HCT116 (cell line): ENCODE results near the gene RSRC1. TPM values are rescaled to one million over a fixed set of nuclear protein-coding genes. Genes with fewer than 3 reads are reported as not detected.
A peak's percentile ranks its signal among the peaks of the same experiment; 100 is the strongest.

Experiments
- ATAC-seq: fragments of 200-7000 bp; cut with Tn5 transposase; 2 replicates; pipeline ENCODE4 v1.9.1; 2020; ENCODE audit warnings: mild to moderate bottlenecking, moderate library complexity
- BruUV-seq: library from RNA; stranded (reverse); fragments of 400-500 nt; replicated peaks from 2 replicates; lab custom pipeline; 2021; lab: Mats Ljungman, UMichigan
- CTCF ChIA-PET: fragments of 300-600 bp; sonication (Branson Sonifier 250); formaldehyde crosslinking; loops from one replicate; lab custom pipeline; 2021; ENCODE audit warnings: antibody characterized with exemption; lab: Charles Lee
- POLR2A ChIA-PET: fragments of 300-600, 350-600 bp; sonication (Branson Sonifier 250); formaldehyde crosslinking; loops from one replicate; lab custom pipeline; 2021; ENCODE audit warnings: antibody characterized with exemption; lab: Charles Lee
- RAD21 ChIA-PET, 2 experiments: fragments of 300-600 bp; sonication (Branson Sonifier 250); formaldehyde crosslinking; loops; one replicate each; lab custom pipeline; 2023; ENCODE audit warnings: low total read pairs in 2 of 2; ENCODE audit not compliant: uncharacterized antibody in 2 of 2, unreplicated experiment in 2 of 2, low non-redundant PET in 1 of 2; lab: Charles Lee
- DNase-seq: peaks from one replicate; pipeline ENCODE4 v3.0.0-alpha.2; 2010; ENCODE audit warnings: low read depth, low spot score
- H2AFZ ChIP-seq: fragments of 200-600 bp; shearing (Covaris generic), sonication (generic); 2 replicates; pipeline ENCODE4 v1.6.1; 2017; ENCODE audit warnings: low read depth, mixed run types, mixed read lengths, antibody characterized with exemption, low read length; ENCODE audit not compliant: poor library complexity, severe bottlenecking
- H3K27ac ChIP-seq: 2 replicates; pipeline ENCODE4 v1.5.1; 2012; ENCODE audit warnings: low read depth, low read length
- H3K27me3 ChIP-seq: fragments of 200-600 bp; sonication (generic); 2 replicates; pipeline ENCODE4 v1.6.1; 2016; ENCODE audit warnings: mixed run types, low read length, mixed read lengths; ENCODE audit not compliant: insufficient read depth
- H3K36me3 ChIP-seq, 2 experiments: fragments of 200-500 bp in 1 of 2; fragments of 200-600 bp in 1 of 2; sonication (Bioruptor generic) in 1 of 2; sonication (generic) in 1 of 2; 2 replicates each; pipeline versions ENCODE4 v1.5.1 to v1.6.1; 2014 to 2016; ENCODE audit warnings: low read length in 2 of 2, inconsistent platforms in 1 of 2, mixed read lengths in 1 of 2, mixed run types in 1 of 2; ENCODE audit not compliant: insufficient read depth in 2 of 2, control insufficient read depth in 1 of 2
- H3K4me1 ChIP-seq, 2 experiments: fragments of 200-600 bp in 1 of 2; sonication (generic) in 1 of 2; 2 replicates each; pipeline versions ENCODE4 v1.5.1 to v1.6.1; 2012 to 2017; ENCODE audit warnings: low read length in 2 of 2, inconsistent platforms in 1 of 2, mild to moderate bottlenecking in 1 of 2, mixed read lengths in 1 of 2, mixed run types in 1 of 2, moderate library complexity in 1 of 2; ENCODE audit not compliant: insufficient read depth in 2 of 2, control insufficient read depth in 1 of 2
- H3K4me2 ChIP-seq: fragments of 200-600 bp; sonication (generic); 2 replicates; pipeline ENCODE4 v1.6.1; 2017; ENCODE audit warnings: mixed run types, low read length, mixed read lengths
- H3K4me3 ChIP-seq, 2 experiments: fragments of 200-600 bp in 1 of 2; sonication (generic) in 1 of 2; replicated peaks in 1 of 2; 2 replicates each; pipeline ENCODE4 v1.5.1; 2011 to 2016; ENCODE audit warnings: low read length in 2 of 2, control low read depth in 1 of 2, low read depth in 1 of 2, mild to moderate bottlenecking in 1 of 2, mixed read lengths in 1 of 2, mixed run types in 1 of 2
- H3K79me2 ChIP-seq: fragments of 200-600 bp; sonication (generic); 2 replicates; pipeline ENCODE4 v1.6.1; 2017; ENCODE audit warnings: mild to moderate bottlenecking, mixed run types, low read length, moderate library complexity, mixed read lengths; ENCODE audit not compliant: insufficient read depth
- H3K9ac ChIP-seq: fragments of 200-600 bp; sonication (generic); 2 replicates; pipeline ENCODE4 v1.6.1; 2016; ENCODE audit warnings: low read length, mixed read lengths
- H3K9me2 ChIP-seq: fragments of 200-600 bp; sonication (generic), shearing (Covaris generic); 2 replicates; pipeline ENCODE4 v1.6.1; 2017; ENCODE audit warnings: mixed run types, mild to moderate bottlenecking, moderate library complexity; ENCODE audit not compliant: insufficient read depth
- H3K9me3 ChIP-seq, 2 experiments: fragments of 200-500 bp in 1 of 2; fragments of 200-600 bp in 1 of 2; sonication (Bioruptor generic) in 1 of 2; sonication (generic) in 1 of 2; 2 replicates each; pipeline ENCODE4 v1.6.1; 2014 to 2017; ENCODE audit warnings: low read length in 2 of 2, mixed read lengths in 2 of 2, inconsistent platforms in 1 of 2, low read depth in 1 of 2, mild to moderate bottlenecking in 1 of 2, mixed run types in 1 of 2, moderate library complexity in 1 of 2; ENCODE audit not compliant: control insufficient read depth in 1 of 2, insufficient read depth in 1 of 2
- H4K20me1 ChIP-seq: fragments of 200-600 bp; sonication (generic), shearing (Covaris generic); 2 replicates; pipeline ENCODE4 v1.6.1; 2017; ENCODE audit warnings: mixed run types, mild to moderate bottlenecking, moderate library complexity; ENCODE audit not compliant: insufficient read depth
- ATF3 ChIP-seq: IDR thresholded peaks from 2 replicates; pipeline ENCODE4 v1.6.1; 2012
- CBX3 ChIP-seq: IDR thresholded peaks from 2 replicates; pipeline ENCODE4 v1.6.1; 2012; ENCODE audit warnings: low read depth
- CEBPB ChIP-seq: IDR thresholded peaks from 2 replicates; pipeline ENCODE4 v1.6.1; 2012; ENCODE audit warnings: low read depth
- EGR1 ChIP-seq: IDR thresholded peaks from 2 replicates; pipeline ENCODE4 v1.6.1; 2012; ENCODE audit warnings: low read depth
- ELF1 ChIP-seq: IDR thresholded peaks from 2 replicates; pipeline ENCODE4 v1.6.1; 2012; ENCODE audit warnings: low read depth, borderline replicate concordance
- EZH2 ChIP-seq: fragments of 200-600 bp; sonication (generic); IDR thresholded peaks from 2 replicates; pipeline ENCODE4 v1.6.1; 2017; ENCODE audit warnings: antibody characterized with exemption, mixed run types
- EZH2phosphoT487 ChIP-seq: fragments of 200-600 bp; IDR thresholded peaks from 2 replicates; pipeline ENCODE4 v1.6.1; 2018; ENCODE audit warnings: antibody characterized with exemption, borderline replicate concordance
- FOSL1 ChIP-seq: IDR thresholded peaks from 2 replicates; pipeline ENCODE4 v1.6.1; 2012; ENCODE audit warnings: low read depth
- JUND ChIP-seq: IDR thresholded peaks from 2 replicates; pipeline ENCODE4 v1.6.1; 2012
- MAX ChIP-seq: IDR thresholded peaks from 2 replicates; pipeline ENCODE4 v1.6.1; 2012
- POLR2A ChIP-seq: IDR thresholded peaks from 2 replicates; pipeline ENCODE4 v1.7.0; 2011; ENCODE audit warnings: borderline replicate concordance; ENCODE audit not compliant: insufficient read depth, insufficient read length; ENCODE audit errors: extremely low read depth
- RAD21 ChIP-seq: IDR thresholded peaks from 2 replicates; pipeline ENCODE4 v1.6.1; 2012; ENCODE audit warnings: low read depth, mild to moderate bottlenecking
- SIN3A ChIP-seq: IDR thresholded peaks from 2 replicates; pipeline ENCODE4 v1.6.1; 2012; ENCODE audit warnings: low read depth
- SP1 ChIP-seq: IDR thresholded peaks from 2 replicates; pipeline ENCODE4 v1.6.1; 2012; ENCODE audit warnings: low read depth
- SRF ChIP-seq: IDR thresholded peaks from 2 replicates; pipeline ENCODE4 v1.6.1; 2012; ENCODE audit warnings: low read depth
- YY1 ChIP-seq: IDR thresholded peaks from 2 replicates; pipeline ENCODE4 v1.6.1; 2011; ENCODE audit warnings: low read length, low read depth, moderate library complexity, mild to moderate bottlenecking; ENCODE audit not compliant: insufficient replicate concordance; ENCODE audit errors: extremely low read depth
- ZBTB33 ChIP-seq: IDR thresholded peaks from 2 replicates; pipeline ENCODE4 v1.6.1; 2011; ENCODE audit warnings: mild to moderate bottlenecking, low read length, moderate library complexity; ENCODE audit not compliant: insufficient replicate concordance; ENCODE audit errors: extremely low read depth
- ZFX ChIP-seq: fragments of 450-650 bp; IDR thresholded peaks from 2 replicates; pipeline ENCODE4 v1.6.1; 2017
- ZNF274 ChIP-seq: fragments of 200-500 bp; sonication (Bioruptor generic); IDR thresholded peaks from 2 replicates; pipeline ENCODE4 v1.6.1; 2014; ENCODE audit warnings: mild to moderate bottlenecking, low read depth, low read length, inconsistent platforms
- intact Hi-C: fragments of 100-400 bp; cut with micrococcal nuclease; formaldehyde crosslinking; loops from 2 replicates; pipeline ENCODE4 v1.10.0; 2022
- total RNA-seq: library from RNA; stranded (reverse); gene quantifications from one replicate; pipeline ENCODE4 v1.2.1, GENCODE V29; 2021; ENCODE audit not compliant: unreplicated experiment
- TF ChIP-seq, protein P1 (sequence below): IDR thresholded peaks from 2 replicates; pipeline ENCODE4 v1.6.1; 2012; ENCODE audit warnings: low read depth
- TF ChIP-seq, protein P2 (sequence below), 3 experiments: fragments of 200-600 bp in 1 of 3; sonication (generic) in 1 of 3; IDR thresholded peaks in 2 of 3; conservative IDR thresholded peaks in 1 of 3; 2 replicates each; pipeline ENCODE4 v1.5.1; 2012 to 2017; ENCODE audit warnings: low read depth in 2 of 3, low read length in 2 of 3, antibody characterized with exemption in 1 of 3, borderline replicate concordance in 1 of 3, control low read depth in 1 of 3, mild to moderate bottlenecking in 1 of 3, mixed read lengths in 1 of 3, mixed run types in 1 of 3, moderate library complexity in 1 of 3; ENCODE audit not compliant: insufficient read depth in 1 of 3

Gene RSRC1
- total RNA-seq, 1 experiment from 2014 or later, result 37.1 TPM

- Histone ChIP-seq H3K9me2 (no peaks in the 10 kb centered on the region), H3K79me2 (peaks cover 10% of the 10 kb centered on the region; the same call in 1 of the 2 replicates), H3K4me3 (peak overlapping the region in 1 of 2 experiments; percentile 15; a peak in 1 of 4 replicates), H3K36me3 (no peaks in the 10 kb centered on the region), H3K4me2 (peak overlapping the region; percentile 68), H3K9me3 (no peaks in the 10 kb centered on the region), H3K27me3 (no peaks in the 10 kb centered on the region), H2AFZ (no peak overlapping the region), H3K4me1 (peaks cover 3 to 40% of the 10 kb centered on the region in 2 experiments), H4K20me1 (peaks cover 4% of the 10 kb centered on the region; the same call in 1 of the 2 replicates), H3K9ac (0 out of 2 replicates have a peak overlapping the region, but pooled peaks have one; percentile 5), H3K27ac (no peak overlapping the region)
- ChIA-PET RAD21 (no interaction called here), POLR2A (no interaction called here), CTCF (interaction anchor here (0.8 kb wide), 1 partner anchor 296 kb away, joined by 4 read pairs; no protein-coding TSS in a partner anchor)
- ATAC-seq (peak; percentile 95), DNase-seq (peak; percentile 75)
- BruUV-seq, result no TSS peak
- intact Hi-C loops, result no loop called here
- TF ChIP-seq MAX (peak; percentile 53; the same call in 1 of the 2 replicates), SRF (peak; percentile 74), EZH2phosphoT487 (no peak), ATF3 (no peak), FOSL1 (peak; percentile 92), SIN3A (peak; percentile 54; the same call in 1 of the 2 replicates), ZNF274 (no peak), POLR2A (no peak), JUND (peak; percentile 91), YY1 (no peak), RAD21 (peak; percentile 40; the same call in 1 of the 2 replicates), EZH2 (no peak), CEBPB (peak; percentile 90), EGR1 (no peak; the same call in 1 of the 2 replicates), ZBTB33 (no peak), ELF1 (peak; percentile 12; the same call in 1 of the 2 replicates), ZFX (no peak), SP1 (peak; percentile 85), CBX3 (peak; percentile 94)
- TF ChIP-seq, protein P1, sequence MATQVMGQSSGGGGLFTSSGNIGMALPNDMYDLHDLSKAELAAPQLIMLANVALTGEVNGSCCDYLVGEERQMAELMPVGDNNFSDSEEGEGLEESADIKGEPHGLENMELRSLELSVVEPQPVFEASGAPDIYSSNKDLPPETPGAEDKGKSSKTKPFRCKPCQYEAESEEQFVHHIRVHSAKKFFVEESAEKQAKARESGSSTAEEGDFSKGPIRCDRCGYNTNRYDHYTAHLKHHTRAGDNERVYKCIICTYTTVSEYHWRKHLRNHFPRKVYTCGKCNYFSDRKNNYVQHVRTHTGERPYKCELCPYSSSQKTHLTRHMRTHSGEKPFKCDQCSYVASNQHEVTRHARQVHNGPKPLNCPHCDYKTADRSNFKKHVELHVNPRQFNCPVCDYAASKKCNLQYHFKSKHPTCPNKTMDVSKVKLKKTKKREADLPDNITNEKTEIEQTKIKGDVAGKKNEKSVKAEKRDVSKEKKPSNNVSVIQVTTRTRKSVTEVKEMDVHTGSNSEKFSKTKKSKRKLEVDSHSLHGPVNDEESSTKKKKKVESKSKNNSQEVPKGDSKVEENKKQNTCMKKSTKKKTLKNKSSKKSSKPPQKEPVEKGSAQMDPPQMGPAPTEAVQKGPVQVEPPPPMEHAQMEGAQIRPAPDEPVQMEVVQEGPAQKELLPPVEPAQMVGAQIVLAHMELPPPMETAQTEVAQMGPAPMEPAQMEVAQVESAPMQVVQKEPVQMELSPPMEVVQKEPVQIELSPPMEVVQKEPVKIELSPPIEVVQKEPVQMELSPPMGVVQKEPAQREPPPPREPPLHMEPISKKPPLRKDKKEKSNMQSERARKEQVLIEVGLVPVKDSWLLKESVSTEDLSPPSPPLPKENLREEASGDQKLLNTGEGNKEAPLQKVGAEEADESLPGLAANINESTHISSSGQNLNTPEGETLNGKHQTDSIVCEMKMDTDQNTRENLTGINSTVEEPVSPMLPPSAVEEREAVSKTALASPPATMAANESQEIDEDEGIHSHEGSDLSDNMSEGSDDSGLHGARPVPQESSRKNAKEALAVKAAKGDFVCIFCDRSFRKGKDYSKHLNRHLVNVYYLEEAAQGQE, result no peak
- TF ChIP-seq, protein P2, sequence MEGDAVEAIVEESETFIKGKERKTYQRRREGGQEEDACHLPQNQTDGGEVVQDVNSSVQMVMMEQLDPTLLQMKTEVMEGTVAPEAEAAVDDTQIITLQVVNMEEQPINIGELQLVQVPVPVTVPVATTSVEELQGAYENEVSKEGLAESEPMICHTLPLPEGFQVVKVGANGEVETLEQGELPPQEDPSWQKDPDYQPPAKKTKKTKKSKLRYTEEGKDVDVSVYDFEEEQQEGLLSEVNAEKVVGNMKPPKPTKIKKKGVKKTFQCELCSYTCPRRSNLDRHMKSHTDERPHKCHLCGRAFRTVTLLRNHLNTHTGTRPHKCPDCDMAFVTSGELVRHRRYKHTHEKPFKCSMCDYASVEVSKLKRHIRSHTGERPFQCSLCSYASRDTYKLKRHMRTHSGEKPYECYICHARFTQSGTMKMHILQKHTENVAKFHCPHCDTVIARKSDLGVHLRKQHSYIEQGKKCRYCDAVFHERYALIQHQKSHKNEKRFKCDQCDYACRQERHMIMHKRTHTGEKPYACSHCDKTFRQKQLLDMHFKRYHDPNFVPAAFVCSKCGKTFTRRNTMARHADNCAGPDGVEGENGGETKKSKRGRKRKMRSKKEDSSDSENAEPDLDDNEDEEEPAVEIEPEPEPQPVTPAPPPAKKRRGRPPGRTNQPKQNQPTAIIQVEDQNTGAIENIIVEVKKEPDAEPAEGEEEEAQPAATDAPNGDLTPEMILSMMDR (IDR thresholded peaks at IDR 0.05 in 2 of 3, conservative IDR thresholded peaks at IDR 0.05 in 1 of 3; ENCODE audit: borderline replicate concordance in 1 of 3, insufficient read depth in 1 of 3, low read depth in 2 of 3, low read length in 2 of 3), result no peak
These were observed 51.1 kb downstream of the RSRC1 start for GRCh38 chr3:158160958-158161357.
